Measurements from ENCODE around the gene YAE1.

GRCh38 chr7:39583539-39583938, 17.3 kb downstream of the YAE1 start:
- TF ChIP-seq CTCF (IDR thresholded peaks at IDR 0.05): no peak
- no peak for TF ChIP-seq POLR2A (IDR thresholded peaks at IDR 0.05)
- TF ChIP-seq EP300 (IDR thresholded peaks at IDR 0.05; ENCODE audit: low read depth): no peak

All from transverse colon (tissue), 3 donors.